HepG2 (cell line): Measurements from ENCODE around the gene NMT2.

Source experiments
- MAFK ChIP-seq, 2 experiments: IDR thresholded peaks in 1 of 2; conservative IDR thresholded peaks in 1 of 2; 2 replicates each; pipeline ENCODE4 v1.6.1; 2011; ENCODE audit warnings: improper control_type of control experiment in 2 of 2, low read length in 2 of 2
- ZNF446 ChIP-seq: sonication (generic); formaldehyde crosslinking; IDR thresholded peaks from 2 replicates; pipeline ENCODE4 v1.5.0; 2020; ENCODE audit warnings: mild to moderate bottlenecking, missing genetic modification reagents

DNA sequence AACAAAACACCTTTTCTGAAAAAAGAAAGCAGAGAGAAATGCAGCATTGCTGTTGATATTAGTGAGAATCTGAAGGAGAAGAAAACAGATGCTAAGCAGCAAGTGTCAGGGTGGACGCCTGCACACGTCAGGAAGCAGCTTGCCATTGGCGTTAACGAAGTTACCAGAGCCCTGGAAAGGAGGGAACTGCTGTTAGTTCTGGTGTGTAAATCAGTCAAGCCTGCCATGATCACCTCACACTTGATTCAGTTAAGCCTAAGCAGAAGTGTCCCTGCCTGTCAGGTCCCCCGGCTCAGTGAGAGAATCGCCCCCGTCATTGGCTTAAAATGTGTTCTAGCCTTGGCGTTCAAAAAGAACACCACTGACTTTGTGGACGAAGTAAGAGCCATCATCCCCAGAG is 65.0 kb downstream of the NMT2 start:
- no peak for TF ChIP-seq ZNF446 (CRISPR knock-in tag)
- TF ChIP-seq MAFK (conservative IDR thresholded peaks at IDR 0.05 in 1 of 2, IDR thresholded peaks at IDR 0.05 in 1 of 2; ENCODE audit: low read length in 2 of 2) = no peak
